Measurements from ENCODE around the gene OR7G1. TPM values are rescaled to one million over a fixed set of nuclear protein-coding genes. Genes with fewer than 3 reads are reported as not detected.

The OR7G1 gene
- polyA plus RNA-seq, 1 donor (not counting 4 experiments of a cell fraction or from before 2014, with no cell fraction given), result not detected

GRCh38 chr19:9126900-9127405, 11.4 kb upstream of the OR7G1 start, which contains the start of gene OR7G3:
Gene OR7G3, minus strand, starts transcription at chr19:9126950. Its CDS starts 0 bp downstream, at chr19:9126950.
- Histone ChIP-seq H4K20me1 (ENCODE audit: control insufficient read depth, extremely low read depth, insufficient read depth, low read length) (no peaks in the 10 kb centered on the region), H3K27me3 (ENCODE audit: control insufficient read depth, extremely low read depth, insufficient read depth, low read length) (no peaks in the 10 kb centered on the region), H3K27ac (ENCODE audit: control insufficient read depth, insufficient read depth, low read length) (no peak within 1 kb of the TSS), H3K9ac (ENCODE audit: control insufficient read depth, extremely low read depth, insufficient read depth, low read length) (no peak within 1 kb of the TSS), H3K4me3 (ENCODE audit: control insufficient read depth in 2 of 3, extremely low read depth in 1 of 3, insufficient read depth in 2 of 3, low read depth in 1 of 3, low read length in 3 of 3) (no peak within 1 kb of the TSS), H3K36me3 (ENCODE audit: control insufficient read depth in 2 of 2, extremely low read depth in 1 of 2, insufficient read depth in 2 of 2, low read length in 2 of 2) (no peaks in the 10 kb centered on the region), H3K9me3 (ENCODE audit: control insufficient read depth, low read depth, low read length) (no peaks in the 10 kb centered on the region), H3K79me2 (ENCODE audit: control insufficient read depth, insufficient read depth, low read length) (no peaks in the 10 kb centered on the region), H3K4me1 (ENCODE audit: control insufficient read depth, extremely low read depth, insufficient read depth, low read length) (peaks cover 4% of the 10 kb centered on the region), H3K4me2 (ENCODE audit: control insufficient read depth, extremely low read depth, insufficient read depth, low read depth, low read length) (no peak within 1 kb of the TSS), H2AFZ (ENCODE audit: control insufficient read depth, low read length) (no peak within 1 kb of the TSS), H3K9me1 (ENCODE audit: control insufficient read depth, extremely low read depth, insufficient read depth, low read length) (no peaks in the 10 kb centered on the region)
- FAIRE-seq, result no peak
- no peak for DNase-seq (ENCODE audit: low read depth, low spot score)
- dilution Hi-C loops (cut with MboI; ENCODE audit: extremely low pct_ligation_motif_present, low sequenced_read_pairs), result no loop called here
- TF ChIP-seq EZH2 (IDR thresholded peaks at IDR 0.05; ENCODE audit: low read length) (no peak), CTCF (optimal IDR thresholded peaks at IDR 0.05 in 1 of 3, IDR thresholded peaks at IDR 0.05 in 1 of 3, conservative IDR thresholded peaks at IDR 0.05 in 1 of 3; ENCODE audit: extremely low read depth in 1 of 3, insufficient read depth in 2 of 3, low read length in 3 of 3) (no peak)

GRCh38 chr19:9116547-9116946, 984 bp upstream of the OR7G1 start:
- Histone ChIP-seq H3K79me2 (ENCODE audit: control insufficient read depth, insufficient read depth, low read length) (no peaks in the 10 kb centered on the region), H3K27me3 (ENCODE audit: control insufficient read depth, extremely low read depth, insufficient read depth, low read length) (no peaks in the 10 kb centered on the region)
- dilution Hi-C loops (cut with MboI; ENCODE audit: extremely low pct_ligation_motif_present, low sequenced_read_pairs), result no loop called here

More at GRCh38 chr19:9116547-9116946, 984 bp upstream of the OR7G1 start:
- Histone ChIP-seq H3K4me2 (ENCODE audit: control insufficient read depth, extremely low read depth, insufficient read depth, low read depth, low read length) (no peak overlapping the region), H3K9me3 (ENCODE audit: control insufficient read depth, low read depth, low read length) (no peaks in the 10 kb centered on the region), H3K4me3 (ENCODE audit: control insufficient read depth in 2 of 3, extremely low read depth in 1 of 3, insufficient read depth in 2 of 3, low read depth in 1 of 3, low read length in 3 of 3) (no peak overlapping the region), H3K9me1 (ENCODE audit: control insufficient read depth, extremely low read depth, insufficient read depth, low read length) (no peaks in the 10 kb centered on the region), H3K36me3 (ENCODE audit: control insufficient read depth in 2 of 2, extremely low read depth in 1 of 2, insufficient read depth in 2 of 2, low read length in 2 of 2) (no peaks in the 10 kb centered on the region), H3K9ac (ENCODE audit: control insufficient read depth, extremely low read depth, insufficient read depth, low read length) (no peak overlapping the region), H3K27ac (ENCODE audit: control insufficient read depth, insufficient read depth, low read length) (no peak overlapping the region), H2AFZ (ENCODE audit: control insufficient read depth, low read length) (no peak overlapping the region), H4K20me1 (ENCODE audit: control insufficient read depth, extremely low read depth, insufficient read depth, low read length) (no peaks in the 10 kb centered on the region), H3K4me1 (ENCODE audit: control insufficient read depth, extremely low read depth, insufficient read depth, low read length) (no peaks in the 10 kb centered on the region)
- TF ChIP-seq EZH2 (IDR thresholded peaks at IDR 0.05; ENCODE audit: low read length), result no peak
- TF ChIP-seq CTCF (optimal IDR thresholded peaks at IDR 0.05 in 1 of 3, IDR thresholded peaks at IDR 0.05 in 1 of 3, conservative IDR thresholded peaks at IDR 0.05 in 1 of 3; ENCODE audit: extremely low read depth in 1 of 3, insufficient read depth in 2 of 3, low read length in 3 of 3), result no peak
- FAIRE-seq (no peak), DNase-seq (ENCODE audit: low read depth, low spot score) (no peak)
